ENCODE measurements around the gene ADGRA1.

ADGRA1 gene

GRCh38 chr10:133056651-133057178, 31.0 kb upstream of the ADGRA1 start:
- DNase-seq: no peak

GRCh38 chr10:133058331-133059092, 29.2 kb upstream of the ADGRA1 start:
- DNase-seq: no peak

GRCh38 chr10:133059093-133059470, 28.6 kb upstream of the ADGRA1 start:
- DNase-seq: no peak

- DNase-seq: no peak
Observed at GRCh38 chr10:133059571-133059970, 28.2 kb upstream of the ADGRA1 start.

- DNase-seq: no peak
Observed at GRCh38 chr10:133060022-133060421, 27.7 kb upstream of the ADGRA1 start.

GRCh38 chr10:133060466-133060865, 27.3 kb upstream of the ADGRA1 start:
- DNase-seq: no peak

- DNase-seq: no peak
Observed at GRCh38 chr10:133060881-133061280, 26.8 kb upstream of the ADGRA1 start.

GRCh38 chr10:133061296-133062038, 26.3 kb upstream of the ADGRA1 start:
- no peak for DNase-seq

GRCh38 chr10:133062085-133062484, 25.6 kb upstream of the ADGRA1 start:
- DNase-seq: no peak

GRCh38 chr10:133062635-133063034, 25.1 kb upstream of the ADGRA1 start:
- DNase-seq: no peak

GRCh38 chr10:133067149-133068105, 20.3 kb upstream of the ADGRA1 start:
- DNase-seq: no peak

GRCh38 chr10:133068111-133069032, 19.4 kb upstream of the ADGRA1 start:
- DNase-seq: no peak

GRCh38 chr10:133069033-133069525, 18.6 kb upstream of the ADGRA1 start:
- no peak for DNase-seq

- no peak for DNase-seq
Observed at GRCh38 chr10:133070405-133070804, 17.3 kb upstream of the ADGRA1 start.

GRCh38 chr10:133070810-133071209, 16.9 kb upstream of the ADGRA1 start:
- DNase-seq: no peak

GRCh38 chr10:133071733-133072132, 16.0 kb upstream of the ADGRA1 start:
- no peak for DNase-seq

GRCh38 chr10:133072196-133072595, 15.5 kb upstream of the ADGRA1 start:
- DNase-seq: no peak

GRCh38 chr10:133072720-133073390, 14.9 kb upstream of the ADGRA1 start:
- no peak for DNase-seq

GRCh38 chr10:133075346-133076137, 12.2 kb upstream of the ADGRA1 start:
- no peak for DNase-seq

All from activated naive CD4-positive, alpha-beta T cell (primary cell).